Stimulated activated CD4-positive, alpha-beta T cell treated with anti-CD3 and anti-CD28 coated beads, Interleukin-1b, Interleukin-23, amount 100 ng/mL, for 1 hour (primary cell): ENCODE results near the gene DPH7.
"Not testable (repeated sequence)": the region's sequence is repeated elsewhere in the genome, so short reads cannot be mapped to it uniquely, and the experiment has no call there.

Experiments used
- DNase-seq, 2 donors: peaks; one replicate each; pipeline ENCODE4 v3.0.0-alpha.2; 2020; ENCODE audit warnings: low read depth in 2 of 2

The DPH7 gene

GRCh38 chr9:137547687-137548543, 30.8 kb downstream of the DPH7 start:
- no peak for DNase-seq

DNA sequence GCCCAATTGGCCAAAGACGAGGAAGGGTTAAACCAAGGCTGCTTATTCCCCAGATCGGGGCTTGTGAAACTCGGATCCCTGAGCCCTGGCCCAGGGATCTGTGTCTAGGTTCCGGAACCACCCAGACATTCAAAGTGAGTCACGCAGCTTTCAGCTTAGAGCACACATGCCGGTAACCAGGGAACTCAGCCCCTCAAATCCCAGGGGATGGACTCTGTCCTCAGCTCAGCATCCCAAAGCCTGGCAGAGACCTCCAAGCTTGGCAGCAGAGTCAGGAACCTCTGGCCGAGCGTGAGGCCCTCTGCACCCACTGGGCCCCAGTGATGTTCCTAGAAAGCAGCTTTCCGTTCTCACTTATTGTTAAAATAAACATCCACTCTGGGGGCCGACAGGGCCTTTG, 33.6 kb downstream of the DPH7 start:
- DNase-seq = no peak

GRCh38 chr9:137544176-137544760, 34.5 kb downstream of the DPH7 start:
- DNase-seq = no peak

DNA sequence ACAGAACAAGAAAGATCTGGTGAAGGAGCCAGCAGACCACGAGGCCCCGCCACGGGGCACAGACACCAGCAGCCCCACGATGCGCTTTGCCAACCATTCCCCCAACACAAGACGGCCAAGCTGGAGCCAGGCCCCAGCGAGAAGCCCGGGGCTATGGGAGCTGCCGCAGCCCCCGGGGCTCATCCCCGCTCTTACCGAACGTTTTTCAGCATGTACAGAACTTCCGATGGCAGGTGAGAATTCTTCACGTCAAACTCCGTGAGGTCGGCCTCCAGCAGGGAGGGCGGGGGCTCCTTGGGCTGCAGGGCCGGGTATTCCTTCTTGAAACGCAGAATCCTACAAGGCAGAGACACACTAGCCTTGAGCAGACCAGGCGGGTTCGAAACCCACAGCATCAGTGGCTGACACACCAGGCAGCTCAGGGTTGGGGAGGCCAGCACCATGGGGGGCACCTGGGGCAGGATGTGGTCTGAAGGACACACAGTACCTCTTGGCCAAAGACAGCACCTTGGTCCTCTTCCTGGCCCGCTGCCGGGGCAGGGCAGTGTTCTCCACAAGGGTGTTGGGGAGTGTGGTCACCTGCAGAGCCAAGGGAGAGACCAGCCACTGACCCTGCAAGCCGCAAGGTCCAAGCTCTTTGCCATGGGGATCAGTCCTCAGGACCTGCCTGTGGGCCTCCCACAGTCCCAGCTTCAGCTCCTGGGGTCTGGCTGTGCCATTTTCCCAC, 35.3 kb downstream of the DPH7 start:
- no peak for DNase-seq

GRCh38 chr9:137542486-137542885, 36.2 kb downstream of the DPH7 start:
- DNase-seq = no peak

- DNase-seq = no peak
These were observed 38.2 kb downstream of the DPH7 start for GRCh38 chr9:137540536-137540935.

GRCh38 chr9:137538058-137538457, 40.7 kb downstream of the DPH7 start:
- DNase-seq = no peak

GRCh38 chr9:137536594-137537131, 42.1 kb downstream of the DPH7 start:
- not testable (repeated sequence) for DNase-seq

DNA sequence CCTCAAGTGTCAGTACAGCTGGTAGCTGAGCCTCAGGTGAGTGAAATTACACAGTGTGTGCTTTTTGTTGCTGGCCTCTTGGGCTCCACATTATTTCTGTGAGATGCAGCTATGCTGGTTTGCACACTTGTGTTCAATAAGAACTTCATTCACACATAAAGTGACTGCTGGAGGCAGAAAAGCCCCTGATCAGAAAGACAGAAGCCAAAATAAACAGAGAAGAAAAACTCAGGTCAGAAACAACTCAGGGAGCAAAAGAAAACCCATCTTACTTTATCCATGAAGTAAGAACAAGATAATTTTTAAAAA, 43.7 kb downstream of the DPH7 start:
- no peak for DNase-seq

DNA sequence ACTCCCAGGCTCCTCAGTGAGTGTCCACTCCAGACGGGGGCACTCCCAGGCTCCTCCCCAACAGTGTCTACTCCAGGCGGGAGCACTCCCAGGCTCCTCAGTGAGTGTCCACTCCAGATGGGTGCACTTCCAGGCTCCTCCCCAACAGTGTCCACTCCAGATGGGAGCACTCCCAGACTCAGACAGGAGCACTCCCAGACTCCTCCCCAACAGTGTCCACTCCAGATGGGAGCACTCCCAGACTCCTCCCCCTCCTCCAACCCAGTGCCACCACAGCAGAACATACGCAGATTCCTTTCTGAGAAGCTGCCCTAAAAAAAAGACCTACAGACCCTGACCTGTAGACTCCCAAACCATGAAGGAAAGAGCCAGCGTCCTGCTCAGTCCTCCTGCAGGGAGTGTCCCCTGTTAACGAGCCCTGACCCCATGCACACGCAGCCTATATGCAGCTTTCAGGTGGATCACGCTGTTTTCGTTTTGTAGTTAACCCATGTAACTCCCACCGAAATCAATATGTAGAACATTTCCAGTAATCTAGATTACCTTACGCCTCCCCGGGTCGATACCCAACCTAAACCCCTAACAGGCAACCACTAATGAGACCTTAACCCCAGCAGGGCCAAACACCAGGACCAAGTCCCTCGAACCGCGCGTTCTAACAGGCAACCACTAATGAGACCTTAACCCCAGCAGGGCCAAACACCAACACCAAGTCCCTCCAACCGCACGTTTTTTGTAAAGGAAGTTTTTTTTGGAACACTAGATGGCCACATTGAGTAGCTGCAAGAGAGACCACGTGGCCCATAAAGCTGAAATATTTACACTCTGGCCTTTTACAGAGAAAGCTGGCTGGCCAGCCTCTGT, 44.2 kb downstream of the DPH7 start:
- DNase-seq = no peak

DNA sequence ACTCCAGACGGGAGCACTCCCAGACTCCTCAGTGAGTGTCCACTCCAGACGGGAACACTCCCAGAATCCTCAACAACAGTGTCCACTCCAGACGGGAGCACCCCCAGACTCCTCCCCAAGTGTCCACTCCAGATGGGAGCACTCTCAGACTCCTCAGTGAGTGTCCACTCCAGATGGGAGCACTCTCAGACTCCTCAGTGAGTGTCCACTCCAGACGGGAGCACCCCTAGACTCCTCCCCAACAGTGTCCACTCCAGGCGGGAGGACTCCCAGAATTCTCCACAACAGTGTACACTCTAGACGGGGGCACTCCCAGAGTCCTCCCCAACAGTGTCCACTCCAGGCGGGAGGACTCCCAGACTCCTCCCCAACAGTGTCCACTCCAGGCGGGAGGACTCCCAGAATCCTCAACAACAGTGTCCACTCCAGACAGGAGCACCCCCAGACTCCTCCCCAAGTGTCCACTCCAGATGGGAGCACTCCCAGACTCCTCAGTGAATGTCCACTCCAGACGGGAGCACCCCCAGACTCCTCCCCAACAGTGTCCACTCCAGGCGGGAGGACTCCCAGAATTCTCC, 45.7 kb downstream of the DPH7 start:
- not testable (repeated sequence) for DNase-seq

DNA sequence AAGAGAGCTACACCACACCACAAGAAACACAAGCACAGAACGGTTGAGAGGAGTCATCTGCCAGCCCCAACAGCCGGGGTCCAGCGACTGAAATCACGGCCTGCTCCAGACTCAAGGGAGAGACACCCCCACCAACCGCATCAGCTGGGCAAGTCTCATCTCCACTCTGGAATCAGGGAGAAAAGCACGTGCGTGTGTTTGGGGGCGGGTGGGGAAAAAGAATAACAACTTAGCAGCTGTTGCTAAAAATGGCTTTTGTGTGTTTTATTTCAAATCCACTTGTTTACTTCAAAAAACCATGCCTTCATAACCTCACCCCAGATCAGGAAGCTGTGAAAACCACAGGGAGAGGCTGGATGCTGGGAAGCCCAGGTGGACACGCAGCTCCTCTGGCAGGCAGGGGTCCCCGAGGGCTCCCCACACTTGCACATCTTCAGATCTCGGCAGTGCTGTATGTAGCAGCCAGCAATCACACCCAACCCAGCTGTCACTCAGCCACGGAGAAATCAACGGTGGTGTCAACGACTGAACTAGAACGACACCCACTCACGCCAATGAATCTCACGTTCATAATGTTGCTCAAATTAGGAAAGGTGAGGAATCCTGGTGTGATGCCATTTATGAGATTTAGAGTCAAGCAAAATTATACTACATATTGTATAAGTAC, 47.5 kb downstream of the DPH7 start:
- no peak for DNase-seq

- DNase-seq = no peak
These were observed 48.4 kb downstream of the DPH7 start for GRCh38 chr9:137530331-137530730.

- no peak for DNase-seq
These were observed 53.8 kb downstream of the DPH7 start for GRCh38 chr9:137524981-137525317.

GRCh38 chr9:137524161-137524980, 54.4 kb downstream of the DPH7 start:
- no peak for DNase-seq

DNA sequence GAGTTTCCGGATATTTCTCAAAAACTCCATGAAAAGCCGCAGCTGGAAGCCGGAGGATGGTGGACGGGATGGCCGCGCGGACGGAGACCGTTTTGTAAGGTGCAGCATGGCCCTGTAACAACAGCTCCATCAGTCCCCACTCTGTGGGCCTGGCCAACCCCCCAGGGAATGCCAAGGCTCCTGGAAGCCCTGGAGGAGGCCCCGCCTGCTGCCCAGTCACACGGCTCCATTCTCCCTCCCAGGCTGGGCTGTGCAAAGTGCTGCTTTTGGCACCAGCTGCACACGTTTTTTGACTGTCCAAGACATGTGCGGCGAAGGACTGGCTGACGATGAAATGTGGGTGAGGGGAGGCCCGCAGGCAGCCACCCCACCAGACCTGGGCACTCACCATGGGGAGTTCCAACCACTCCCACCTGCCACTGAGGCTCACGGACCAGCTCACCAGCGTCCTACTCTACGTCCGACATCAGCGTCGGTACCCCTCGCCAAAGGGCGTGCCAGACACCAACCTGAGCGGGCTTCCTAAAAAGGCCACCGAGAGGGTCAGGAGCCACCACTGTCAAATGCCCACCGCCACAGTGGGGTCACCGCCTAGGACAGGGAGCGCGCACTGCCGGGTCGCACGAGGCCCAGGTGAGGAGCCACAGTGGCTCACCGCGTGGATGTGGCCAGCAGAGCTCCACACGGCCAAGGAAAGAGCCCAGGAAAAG, 55.8 kb downstream of the DPH7 start:
- DNase-seq = no peak

GRCh38 chr9:137521405-137521985, 57.2 kb downstream of the DPH7 start:
- no peak for DNase-seq

DNA sequence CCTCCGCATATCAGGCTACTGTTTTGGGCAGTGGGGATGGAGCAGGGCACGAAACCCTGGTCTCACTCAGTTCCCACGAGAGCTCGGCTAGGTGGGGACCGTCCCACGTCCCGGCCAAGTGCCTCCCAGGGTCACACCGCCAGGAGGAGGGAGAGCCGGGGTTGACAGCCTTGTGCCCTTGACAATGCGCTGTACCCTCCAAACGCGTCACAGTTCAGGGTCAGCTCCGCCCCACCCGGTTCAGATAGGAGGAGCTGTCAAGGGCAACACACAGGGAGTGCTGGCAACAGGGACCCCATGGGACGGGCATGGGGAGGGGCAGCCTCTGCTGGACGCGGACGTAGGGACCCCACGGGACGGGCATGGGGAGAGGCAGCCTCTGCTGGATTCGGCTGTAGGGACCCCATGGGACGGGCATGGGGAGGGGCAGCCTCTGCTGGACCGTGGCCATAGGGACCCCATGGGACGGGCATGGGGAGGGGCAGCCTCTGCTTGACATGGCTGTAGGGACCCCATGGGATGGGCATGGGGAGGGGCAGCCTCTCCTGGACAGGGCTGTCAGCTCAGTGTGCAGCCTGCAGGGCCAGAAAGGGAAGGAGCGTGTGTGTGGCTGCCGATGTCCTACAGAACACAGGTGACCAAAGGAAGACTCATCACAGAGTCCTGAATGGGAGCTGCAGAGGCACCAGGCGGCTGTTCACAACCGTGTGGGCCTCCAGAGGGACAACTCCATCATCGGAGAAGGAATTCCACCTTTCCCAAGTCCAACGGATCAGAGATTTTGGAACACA, 57.9 kb downstream of the DPH7 start:
- no peak for DNase-seq
